Measurements from ENCODE around the gene GOLGA1.
A peak's percentile ranks its signal among the peaks of the same experiment; 100 is the strongest.

GOLGA1 gene

GRCh38 chr9:124884376-124884775 lies 56.5 kb downstream of the GOLGA1 start:
- DNase-seq (ENCODE audit: low read depth in 2 of 2), result no peak

GRCh38 chr9:124882231-124882630 lies 58.7 kb downstream of the GOLGA1 start:
- no peak for DNase-seq (ENCODE audit: low read depth in 2 of 2)

GRCh38 chr9:124881138-124881743 lies 59.6 kb downstream of the GOLGA1 start:
- DNase-seq (ENCODE audit: low read depth in 2 of 2), result no peak

GRCh38 chr9:124880501-124880900 lies 60.4 kb downstream of the GOLGA1 start:
- DNase-seq (ENCODE audit: low read depth in 2 of 2), result no peak

GRCh38 chr9:124879226-124879625 lies 61.7 kb downstream of the GOLGA1 start:
- no peak for DNase-seq (ENCODE audit: low read depth in 2 of 2)

GRCh38 chr9:124878518-124878917 lies 62.4 kb downstream of the GOLGA1 start:
- DNase-seq (ENCODE audit: low read depth in 2 of 2), result no peak

GRCh38 chr9:124878021-124878420 lies 62.9 kb downstream of the GOLGA1 start:
- no peak for DNase-seq (ENCODE audit: low read depth in 2 of 2)

GRCh38 chr9:124877021-124877782 lies 63.7 kb downstream of the GOLGA1 start:
- DNase-seq (ENCODE audit: low read depth in 2 of 2), result no peak

GRCh38 chr9:124875501-124875900 lies 65.4 kb downstream of the GOLGA1 start:
- DNase-seq (ENCODE audit: low read depth in 2 of 2), result no peak

GRCh38 chr9:124873664-124874063 lies 67.2 kb downstream of the GOLGA1 start:
- DNase-seq (ENCODE audit: low read depth in 2 of 2), result no peak

- no peak for DNase-seq (ENCODE audit: low read depth in 2 of 2)
Observed at GRCh38 chr9:124871156-124871561, 69.7 kb downstream of the GOLGA1 start.

GRCh38 chr9:124870723-124871122 lies 70.2 kb downstream of the GOLGA1 start:
- DNase-seq (ENCODE audit: low read depth in 2 of 2), result no peak

- peak; percentile 68 for DNase-seq (ENCODE audit: low read depth in 2 of 2)
Observed at GRCh38 chr9:124869986-124870560, 70.8 kb downstream of the GOLGA1 start.

- DNase-seq (ENCODE audit: low read depth in 2 of 2), result no peak
Observed at GRCh38 chr9:124869466-124869985, 71.4 kb downstream of the GOLGA1 start.

- DNase-seq (ENCODE audit: low read depth in 2 of 2), result peak; percentile 78 to 80
Observed at GRCh38 chr9:124868511-124869465, 72.1 kb downstream of the GOLGA1 start.

- DNase-seq (ENCODE audit: low read depth in 2 of 2), result no peak
Observed at GRCh38 chr9:124863371-124863871, 77.5 kb downstream of the GOLGA1 start.

- DNase-seq (ENCODE audit: low read depth in 2 of 2), result peak; percentile 88 to 90
Observed at GRCh38 chr9:124861342-124862229, 79.3 kb downstream of the GOLGA1 start, which contains the start of the genes ARPC5L and RPL35. ARPC5L (plus strand) TSS chr9:124862130; CDS start chr9:124869291, 7,161 bp downstream. RPL35 (minus strand) TSS chr9:124861957; CDS start chr9:124861912, 45 bp downstream.

GRCh38 chr9:124860582-124861341 lies 80.1 kb downstream of the GOLGA1 start:
- DNase-seq (ENCODE audit: low read depth in 2 of 2), result no peak

- no peak for DNase-seq (ENCODE audit: low read depth in 2 of 2)
Observed at GRCh38 chr9:124859803-124860581, 80.9 kb downstream of the GOLGA1 start.
